Loucy (cell line): ENCODE measurements around the gene USH1C.

Experiments used
- H2AFZ ChIP-seq: fragments of 200-600 bp; sonication (generic); 2 replicates; pipeline ENCODE4 v1.6.0; 2016; ENCODE audit warnings: antibody characterized with exemption, mild to moderate bottlenecking, low read length, moderate library complexity
- H3F3A ChIP-seq: fragments of 200-600 bp; 2 replicates; pipeline ENCODE4 v1.6.0; 2016; ENCODE audit warnings: antibody characterized with exemption, low read depth, mild to moderate bottlenecking
- H3K27me3 ChIP-seq: fragments of 200-600 bp; sonication (generic); 2 replicates; pipeline ENCODE4 v1.6.1; 2014; ENCODE audit warnings: low read length, mild to moderate bottlenecking; ENCODE audit not compliant: insufficient read depth, poor library complexity, severe bottlenecking
- H3K36me3 ChIP-seq: fragments of 200-600 bp; sonication (generic); 2 replicates; pipeline ENCODE4 v1.6.1; 2016; ENCODE audit warnings: low read length; ENCODE audit not compliant: insufficient read depth
- H3K4me1 ChIP-seq: fragments of 200-600 bp; sonication (generic); 2 replicates; pipeline ENCODE4 v1.5.1; 2014; ENCODE audit warnings: low read length, mild to moderate bottlenecking; ENCODE audit not compliant: insufficient read depth, poor library complexity, severe bottlenecking
- H3K4me2 ChIP-seq: fragments of 200-600 bp; sonication (generic); 2 replicates; pipeline ENCODE4 v1.6.0; 2014; ENCODE audit warnings: antibody characterized with exemption, low read length, low read depth, mild to moderate bottlenecking; ENCODE audit not compliant: poor library complexity, severe bottlenecking
- H3K4me3 ChIP-seq: fragments of 200-600 bp; sonication (generic); 2 replicates; pipeline ENCODE4 v1.5.1; 2014; ENCODE audit warnings: low read length, mild to moderate bottlenecking, mixed read lengths; ENCODE audit not compliant: poor library complexity, severe bottlenecking
- H3K79me2 ChIP-seq: fragments of 200-600 bp; sonication (generic); 2 replicates; pipeline ENCODE4 v1.6.1; 2014; ENCODE audit warnings: low read length; ENCODE audit not compliant: insufficient read depth
- H3K9ac ChIP-seq: fragments of 200-600 bp; sonication (generic); 2 replicates; pipeline ENCODE4 v1.6.0; 2014; ENCODE audit warnings: mild to moderate bottlenecking, low read depth, low read length, moderate library complexity; ENCODE audit not compliant: poor library complexity, severe bottlenecking
- H3K9me2 ChIP-seq: fragments of 200-600 bp; sonication (generic); replicated peaks from 2 replicates; pipeline ENCODE4 v1.6.1; 2016; ENCODE audit warnings: low read depth, low read length, mixed read lengths
- H3K9me3 ChIP-seq: fragments of 200-600 bp; sonication (generic); 2 replicates; pipeline ENCODE4 v1.6.1; 2014; ENCODE audit warnings: mild to moderate bottlenecking, antibody characterized with exemption, low read length, low read depth; ENCODE audit not compliant: insufficient read depth
- H4K20me1 ChIP-seq: fragments of 200-600 bp; sonication (generic); 2 replicates; pipeline ENCODE4 v1.6.0; 2014; ENCODE audit warnings: antibody characterized with exemption, low read length, mild to moderate bottlenecking; ENCODE audit not compliant: insufficient read depth, poor library complexity, severe bottlenecking
- EZH2phosphoT487 ChIP-seq: fragments of 200-600 bp; IDR thresholded peaks from 2 replicates; pipeline ENCODE4 v1.6.1; 2018; ENCODE audit warnings: antibody characterized with exemption, mild to moderate bottlenecking, moderate library complexity, borderline replicate concordance
- TF ChIP-seq, protein P1 (sequence below): fragments of 200-600 bp; sonication (generic); conservative IDR thresholded peaks from 2 replicates; pipeline ENCODE4 v1.5.1; 2014; ENCODE audit warnings: mild to moderate bottlenecking, antibody characterized with exemption, low read length

USH1C gene

DNA sequence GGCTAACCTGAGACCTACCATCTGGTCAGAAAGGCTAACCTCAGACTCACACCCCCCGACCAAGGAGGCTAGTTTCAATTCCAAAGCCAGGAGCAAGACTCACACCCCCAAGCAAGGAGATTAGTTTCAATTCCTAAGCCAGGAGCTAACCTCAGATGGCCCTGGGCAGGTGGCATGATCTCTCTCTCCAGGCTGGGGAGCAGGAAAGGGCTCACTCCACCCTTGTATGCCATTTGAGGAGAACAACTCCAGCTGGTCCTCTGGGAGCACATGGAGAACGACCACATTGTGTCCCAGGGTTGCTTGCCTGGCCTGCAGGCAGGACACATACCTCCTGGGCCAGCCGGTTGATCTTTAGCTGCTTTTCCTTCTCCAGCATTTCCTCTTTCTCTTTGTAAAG is 32.6 kb downstream of the USH1C start:
- H3K36me3 ChIP-seq, result no peaks in the 10 kb centered on the region
- H3K9ac ChIP-seq, result no peak overlapping the region
- H3K27me3 ChIP-seq, result no peaks in the 10 kb centered on the region
- no peaks in the 10 kb centered on the region for H3F3A ChIP-seq
- no peaks in the 10 kb centered on the region for H3K79me2 ChIP-seq
- TF ChIP-seq, protein P1, sequence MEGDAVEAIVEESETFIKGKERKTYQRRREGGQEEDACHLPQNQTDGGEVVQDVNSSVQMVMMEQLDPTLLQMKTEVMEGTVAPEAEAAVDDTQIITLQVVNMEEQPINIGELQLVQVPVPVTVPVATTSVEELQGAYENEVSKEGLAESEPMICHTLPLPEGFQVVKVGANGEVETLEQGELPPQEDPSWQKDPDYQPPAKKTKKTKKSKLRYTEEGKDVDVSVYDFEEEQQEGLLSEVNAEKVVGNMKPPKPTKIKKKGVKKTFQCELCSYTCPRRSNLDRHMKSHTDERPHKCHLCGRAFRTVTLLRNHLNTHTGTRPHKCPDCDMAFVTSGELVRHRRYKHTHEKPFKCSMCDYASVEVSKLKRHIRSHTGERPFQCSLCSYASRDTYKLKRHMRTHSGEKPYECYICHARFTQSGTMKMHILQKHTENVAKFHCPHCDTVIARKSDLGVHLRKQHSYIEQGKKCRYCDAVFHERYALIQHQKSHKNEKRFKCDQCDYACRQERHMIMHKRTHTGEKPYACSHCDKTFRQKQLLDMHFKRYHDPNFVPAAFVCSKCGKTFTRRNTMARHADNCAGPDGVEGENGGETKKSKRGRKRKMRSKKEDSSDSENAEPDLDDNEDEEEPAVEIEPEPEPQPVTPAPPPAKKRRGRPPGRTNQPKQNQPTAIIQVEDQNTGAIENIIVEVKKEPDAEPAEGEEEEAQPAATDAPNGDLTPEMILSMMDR, result no peak
- TF ChIP-seq EZH2phosphoT487, result no peak
- no peaks in the 10 kb centered on the region for H3K9me3 ChIP-seq
- no peak overlapping the region for H2AFZ ChIP-seq
- H3K4me1 ChIP-seq, result no peaks in the 10 kb centered on the region
- H3K9me2 ChIP-seq, result no peaks in the 10 kb centered on the region
- no peak overlapping the region for H3K4me2 ChIP-seq
- H3K4me3 ChIP-seq, result no peak overlapping the region
- H4K20me1 ChIP-seq, result no peaks in the 10 kb centered on the region

DNA sequence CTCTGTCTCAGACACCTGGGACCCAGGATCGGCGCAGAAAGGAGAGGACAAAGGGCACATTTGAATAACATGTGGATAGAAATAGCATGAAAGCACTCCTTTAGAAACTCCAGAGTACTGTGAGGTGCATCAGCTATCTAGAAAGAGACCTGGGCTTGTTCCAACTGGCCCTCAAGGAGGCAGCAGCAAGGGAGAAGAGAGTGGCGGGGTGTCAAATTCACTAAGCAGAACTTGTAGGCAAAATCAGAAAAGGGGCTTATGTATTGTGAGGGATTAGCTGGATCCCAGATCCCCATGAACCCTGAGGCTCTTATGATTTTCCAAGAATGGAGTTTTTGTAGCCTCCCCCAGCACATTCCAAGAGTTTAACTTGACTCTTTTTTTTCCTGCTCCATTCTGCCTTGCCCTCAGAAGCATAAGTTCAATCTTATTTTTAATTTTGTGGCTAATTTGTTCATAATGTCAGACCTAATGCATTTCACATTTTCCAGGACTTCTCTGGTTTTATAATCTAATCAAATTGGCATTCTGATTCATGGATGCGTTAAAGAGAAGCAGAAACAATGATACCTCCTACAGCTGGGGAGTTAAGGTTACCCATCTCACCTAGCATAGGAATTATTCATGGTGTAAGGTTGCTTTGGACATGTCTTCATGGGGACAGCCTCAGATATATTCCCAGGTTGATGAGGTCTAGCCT is 33.6 kb downstream of the USH1C start:
- no peak overlapping the region for H2AFZ ChIP-seq
- H3K36me3 ChIP-seq, result no peaks in the 10 kb centered on the region
- H3K9me2 ChIP-seq, result no peaks in the 10 kb centered on the region
- no peaks in the 10 kb centered on the region for H3K4me1 ChIP-seq
- no peaks in the 10 kb centered on the region for H3K9me3 ChIP-seq
- no peak overlapping the region for H3K9ac ChIP-seq
- TF ChIP-seq EZH2phosphoT487, result no peak
- TF ChIP-seq, protein P1, result no peak
- H3K4me2 ChIP-seq, result no peak overlapping the region
- H3K79me2 ChIP-seq, result no peaks in the 10 kb centered on the region
- no peaks in the 10 kb centered on the region for H4K20me1 ChIP-seq
- H3K4me3 ChIP-seq, result no peak overlapping the region
- H3K27me3 ChIP-seq, result no peaks in the 10 kb centered on the region
- no peaks in the 10 kb centered on the region for H3F3A ChIP-seq

DNA sequence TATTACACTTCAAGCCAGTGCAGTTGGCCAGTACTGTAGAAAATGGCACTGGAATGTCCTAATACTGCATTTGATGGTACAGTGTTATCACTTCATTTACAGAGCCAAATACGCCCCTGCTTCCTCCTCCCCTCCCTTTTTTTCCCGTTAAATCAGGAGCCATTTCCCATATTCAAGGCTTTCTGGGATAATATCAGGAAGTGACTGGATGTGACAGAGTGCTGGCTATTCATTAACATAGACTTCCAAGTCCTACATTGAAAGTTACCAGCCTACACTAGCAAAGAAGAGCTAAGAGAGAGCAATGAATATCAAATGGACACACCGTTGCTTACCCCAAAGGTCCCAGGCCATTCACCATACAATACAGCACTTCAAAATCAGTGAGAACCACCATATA is 35.4 kb downstream of the USH1C start:
- H2AFZ ChIP-seq, result no peak overlapping the region
- no peaks in the 10 kb centered on the region for H3K4me1 ChIP-seq
- no peaks in the 10 kb centered on the region for H3K36me3 ChIP-seq
- no peaks in the 10 kb centered on the region for H3K9me2 ChIP-seq
- no peaks in the 10 kb centered on the region for H3K27me3 ChIP-seq
- no peak overlapping the region for H3K4me2 ChIP-seq
- H3F3A ChIP-seq, result no peaks in the 10 kb centered on the region
- H3K79me2 ChIP-seq, result no peaks in the 10 kb centered on the region
- H3K4me3 ChIP-seq, result no peak overlapping the region
- no peaks in the 10 kb centered on the region for H3K9me3 ChIP-seq
- TF ChIP-seq, protein P1, result no peak
- TF ChIP-seq EZH2phosphoT487, result no peak
- H3K9ac ChIP-seq, result no peak overlapping the region
- no peaks in the 10 kb centered on the region for H4K20me1 ChIP-seq
